Measurements from ENCODE around the gene CTR9. TPM values are rescaled to one million over a fixed set of nuclear protein-coding genes. Genes with fewer than 3 reads are reported as not detected.

Gene CTR9
- total and polyA plus RNA-seq, 9 of the 15 experiments (the other 6 are each of a cell fraction or from before 2014, with no cell fraction given) = 25.4 to 79.3 (median 47.3) TPM

DNA sequence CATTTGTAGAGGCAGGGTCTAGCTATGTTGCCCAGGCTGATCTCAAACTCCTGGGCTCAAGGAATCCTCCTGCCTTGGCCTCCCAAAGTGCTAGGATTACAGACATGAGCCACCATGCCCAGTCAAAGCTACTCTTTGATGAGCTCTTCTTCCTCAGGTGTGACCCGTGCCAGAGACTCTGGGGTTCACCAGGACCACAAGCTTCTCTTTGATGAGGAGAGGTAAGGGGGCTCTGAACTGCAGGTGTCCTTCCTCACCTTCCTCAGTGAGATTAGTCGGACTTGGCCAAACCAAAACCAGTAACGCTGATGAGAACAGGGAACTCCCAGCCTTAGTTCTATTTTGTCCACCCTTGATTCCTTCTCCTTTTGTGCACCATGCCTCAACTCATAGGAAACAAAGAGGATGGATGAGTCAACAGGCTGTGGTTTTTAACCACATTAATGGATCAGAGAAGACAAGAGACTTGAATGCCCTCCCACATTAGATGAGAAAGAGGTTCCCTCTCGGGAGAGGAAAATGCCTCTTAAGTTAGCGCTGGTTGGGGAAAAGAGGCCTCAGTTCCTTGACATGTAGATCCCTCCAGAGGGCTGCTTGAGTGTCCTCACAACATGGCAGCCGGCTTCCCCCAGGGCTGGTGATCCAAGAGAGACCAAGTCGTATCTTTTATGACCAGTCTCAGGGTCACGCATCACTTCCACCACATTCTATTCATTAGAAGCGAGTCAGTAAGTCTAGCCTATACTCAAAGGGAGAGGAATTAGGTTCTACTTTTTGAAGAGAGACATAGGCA is 25.7 kb upstream of the CTR9 start (continued):
- TF ChIP-seq U2AF2 (optimal IDR thresholded peaks at IDR 0.05; ENCODE audit: low read depth, low read length) (no peak), BRD4 (IDR thresholded peaks at IDR 0.05) (no peak), EHMT2 (IDR thresholded peaks at IDR 0.05) (0 out of 2 replicates have a peak, but pooled peaks have one; percentile 38), NCOA4 (IDR thresholded peaks at IDR 0.05; ENCODE audit: partially characterized antibody) (no peak), SIN3B (IDR thresholded peaks at IDR 0.05; ENCODE audit: low read depth) (no peak), DNMT1 (IDR thresholded peaks at IDR 0.05) (no peak), TCF3 (CRISPR knock-in tag; IDR thresholded peaks at IDR 0.05) (peak; percentile 20; the same call in 1 of the 2 replicates), CTBP1 (IDR thresholded peaks at IDR 0.05; ENCODE audit: borderline replicate concordance) (peak; percentile 48; the same call in 1 of the 2 replicates), MEIS2 (IDR thresholded peaks at IDR 0.05; ENCODE audit: partially characterized antibody) (peak; percentile 5), RBM17 (IDR thresholded peaks at IDR 0.05; ENCODE audit: borderline replicate concordance, low read depth, low read length) (no peak), HNRNPLL (IDR thresholded peaks at IDR 0.05; ENCODE audit: low read depth, low read length, poor library complexity, severe bottlenecking) (no peak), GABPB1 (CRISPR knock-in tag; IDR thresholded peaks at IDR 0.05) (no peak), ZNF77 (CRISPR knock-in tag; IDR thresholded peaks at IDR 0.05) (no peak), HMG20A (CRISPR knock-in tag; conservative IDR thresholded peaks at IDR 0.05) (no peak), SMARCA4 (IDR thresholded peaks at IDR 0.05) (peak; percentile 68; the same call in 1 of the 2 replicates), JUN (IDR thresholded peaks at IDR 0.05; ENCODE audit: borderline replicate concordance, low read depth, low read length) (peak; percentile 74; the same call in 1 of the 2 replicates), JUN (CRISPR knock-in tag; IDR thresholded peaks at IDR 0.05; ENCODE audit: borderline replicate concordance) (no peak), RBFOX2 (IDR thresholded peaks at IDR 0.05; ENCODE audit: low read depth, low read length) (no peak), EP400 (IDR thresholded peaks at IDR 0.05) (no peak)
- TF ChIP-seq, protein P1, sequence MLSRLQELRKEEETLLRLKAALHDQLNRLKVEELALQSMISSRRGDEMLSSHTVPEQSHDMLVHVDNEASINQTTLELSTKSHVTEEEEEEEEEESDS (CRISPR knock-in tag; IDR thresholded peaks at IDR 0.05) = no peak
- TF ChIP-seq, protein P2, sequence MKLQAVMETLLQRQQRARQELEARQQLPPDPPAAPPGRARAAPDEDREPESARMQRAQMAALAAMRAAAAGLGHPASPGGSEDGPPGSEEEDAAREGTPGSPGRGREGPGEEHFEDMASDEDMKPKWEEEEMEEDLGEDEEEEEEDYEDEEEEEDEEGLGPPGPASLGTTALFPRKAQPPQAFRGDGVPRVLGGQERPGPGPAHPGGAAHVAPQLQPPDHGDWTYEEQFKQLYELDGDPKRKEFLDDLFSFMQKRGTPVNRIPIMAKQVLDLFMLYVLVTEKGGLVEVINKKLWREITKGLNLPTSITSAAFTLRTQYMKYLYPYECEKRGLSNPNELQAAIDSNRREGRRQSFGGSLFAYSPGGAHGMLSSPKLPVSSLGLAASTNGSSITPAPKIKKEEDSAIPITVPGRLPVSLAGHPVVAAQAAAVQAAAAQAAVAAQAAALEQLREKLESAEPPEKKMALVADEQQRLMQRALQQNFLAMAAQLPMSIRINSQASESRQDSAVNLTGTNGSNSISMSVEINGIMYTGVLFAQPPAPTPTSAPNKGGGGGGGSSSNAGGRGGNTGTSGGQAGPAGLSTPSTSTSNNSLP (IDR thresholded peaks at IDR 0.05; ENCODE audit: borderline replicate concordance, low read depth, low read length) = no peak
- TF ChIP-seq, protein P3, sequence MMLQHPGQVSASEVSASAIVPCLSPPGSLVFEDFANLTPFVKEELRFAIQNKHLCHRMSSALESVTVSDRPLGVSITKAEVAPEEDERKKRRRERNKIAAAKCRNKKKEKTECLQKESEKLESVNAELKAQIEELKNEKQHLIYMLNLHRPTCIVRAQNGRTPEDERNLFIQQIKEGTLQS (IDR thresholded peaks at IDR 0.05) = peak; percentile 69
- TF ChIP-seq, protein P3 (CRISPR knock-in tag; conservative IDR thresholded peaks at IDR 0.05) = no peak; the same call in 1 of the 2 replicates
- TF ChIP-seq, protein P4, sequence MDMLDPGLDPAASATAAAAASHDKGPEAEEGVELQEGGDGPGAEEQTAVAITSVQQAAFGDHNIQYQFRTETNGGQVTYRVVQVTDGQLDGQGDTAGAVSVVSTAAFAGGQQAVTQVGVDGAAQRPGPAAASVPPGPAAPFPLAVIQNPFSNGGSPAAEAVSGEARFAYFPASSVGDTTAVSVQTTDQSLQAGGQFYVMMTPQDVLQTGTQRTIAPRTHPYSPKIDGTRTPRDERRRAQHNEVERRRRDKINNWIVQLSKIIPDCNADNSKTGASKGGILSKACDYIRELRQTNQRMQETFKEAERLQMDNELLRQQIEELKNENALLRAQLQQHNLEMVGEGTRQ (CRISPR knock-in tag; IDR thresholded peaks at IDR 0.05) = no peak
- TF ChIP-seq, protein P5, sequence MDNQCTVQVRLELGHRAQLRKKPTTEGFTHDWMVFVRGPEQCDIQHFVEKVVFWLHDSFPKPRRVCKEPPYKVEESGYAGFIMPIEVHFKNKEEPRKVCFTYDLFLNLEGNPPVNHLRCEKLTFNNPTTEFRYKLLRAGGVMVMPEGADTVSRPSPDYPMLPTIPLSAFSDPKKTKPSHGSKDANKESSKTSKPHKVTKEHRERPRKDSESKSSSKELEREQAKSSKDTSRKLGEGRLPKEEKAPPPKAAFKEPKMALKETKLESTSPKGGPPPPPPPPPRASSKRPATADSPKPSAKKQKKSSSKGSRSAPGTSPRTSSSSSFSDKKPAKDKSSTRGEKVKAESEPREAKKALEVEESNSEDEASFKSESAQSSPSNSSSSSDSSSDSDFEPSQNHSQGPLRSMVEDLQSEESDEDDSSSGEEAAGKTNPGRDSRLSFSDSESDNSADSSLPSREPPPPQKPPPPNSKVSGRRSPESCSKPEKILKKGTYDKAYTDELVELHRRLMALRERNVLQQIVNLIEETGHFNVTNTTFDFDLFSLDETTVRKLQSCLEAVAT (IDR thresholded peaks at IDR 0.05) = peak in 1 of 2 experiments; percentile 79; a peak in 2 of 4 replicates
